IPS-11a (cell line): ENCODE data around the gene METTL21C.

Source experiments
- H3K4me3 ChIP-seq: one replicate; pipeline ENCODE4 v1.5.1; 2013; ENCODE audit warnings: low read depth, low read length, control low read depth

The METTL21C gene

DNA sequence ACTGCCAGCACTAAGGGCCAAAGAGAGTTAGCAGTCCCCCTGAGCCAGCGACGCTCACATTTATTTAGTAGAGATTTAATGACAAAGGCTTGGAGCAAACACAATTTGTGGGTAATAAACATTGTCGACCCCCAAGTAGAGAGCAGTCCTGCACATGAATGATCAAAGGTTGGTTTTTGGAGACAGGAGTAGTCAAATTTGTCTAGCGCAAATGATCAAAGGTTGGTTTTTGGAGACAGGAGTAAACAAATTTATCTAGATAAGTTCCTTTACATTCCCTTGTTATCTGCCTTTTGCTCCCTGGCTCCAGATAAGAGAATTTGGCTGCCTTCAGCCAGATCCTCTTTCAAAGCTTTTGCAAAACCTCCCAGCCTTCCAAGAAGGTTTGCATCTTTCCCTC lies 26.9 kb downstream of the METTL21C start:
- H3K4me3 ChIP-seq = no peak overlapping the region

- no peak overlapping the region for H3K4me3 ChIP-seq
These were observed 27.8 kb downstream of the METTL21C start for GRCh38 chr13:102667023-102667422.

DNA sequence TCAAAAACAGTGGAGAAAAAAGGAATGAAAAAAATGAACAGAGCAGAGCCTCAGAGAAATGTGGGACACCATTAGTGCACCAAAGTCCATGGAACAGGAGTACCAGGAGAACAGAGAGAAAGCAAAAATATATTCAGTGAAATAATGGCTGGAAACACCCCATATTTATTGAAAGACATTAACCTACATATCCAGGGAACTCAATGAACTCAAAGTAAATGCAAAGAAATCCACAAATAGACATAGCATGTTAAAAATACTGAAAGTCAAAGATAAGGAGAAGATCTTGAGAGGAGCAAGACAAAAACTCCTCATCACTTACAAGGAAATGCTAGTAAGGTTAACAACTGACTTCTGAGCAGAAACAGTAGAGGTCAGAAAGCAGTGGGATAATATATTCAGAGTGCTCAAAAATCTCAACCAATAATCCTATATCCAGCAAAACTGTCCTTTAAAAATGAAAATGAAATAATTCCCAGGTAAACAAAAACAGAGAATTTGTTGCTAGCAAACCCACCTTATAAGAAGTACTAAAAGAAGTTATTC lies 35.6 kb downstream of the METTL21C start:
- H3K4me3 ChIP-seq = no peak overlapping the region

GRCh38 chr13:102658660-102659059 lies 36.2 kb downstream of the METTL21C start:
- no peak overlapping the region for H3K4me3 ChIP-seq

DNA sequence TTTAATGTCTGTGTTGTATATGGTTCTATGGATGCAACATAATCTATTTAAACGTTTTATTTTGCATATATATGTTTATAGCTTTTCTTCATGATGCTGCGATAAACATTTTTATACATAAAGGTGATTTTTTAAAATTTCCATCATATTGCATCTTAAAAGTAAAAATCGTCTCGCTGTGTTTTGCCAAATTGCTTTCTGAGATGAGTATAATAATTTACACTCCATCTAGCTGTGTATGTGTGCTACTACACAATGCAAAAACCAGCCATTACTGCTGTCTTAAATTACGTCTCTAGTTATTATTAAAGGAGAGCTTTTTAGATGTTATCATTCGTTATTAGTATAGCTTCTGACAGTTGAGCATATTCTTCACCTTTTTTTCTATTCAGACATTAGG lies 37.2 kb downstream of the METTL21C start:
- no peak overlapping the region for H3K4me3 ChIP-seq

- no peak overlapping the region for H3K4me3 ChIP-seq
These were observed 40.1 kb downstream of the METTL21C start for GRCh38 chr13:102654756-102655155.

- H3K4me3 ChIP-seq = no peak overlapping the region
These were observed 43.0 kb downstream of the METTL21C start for GRCh38 chr13:102651892-102652291.

DNA sequence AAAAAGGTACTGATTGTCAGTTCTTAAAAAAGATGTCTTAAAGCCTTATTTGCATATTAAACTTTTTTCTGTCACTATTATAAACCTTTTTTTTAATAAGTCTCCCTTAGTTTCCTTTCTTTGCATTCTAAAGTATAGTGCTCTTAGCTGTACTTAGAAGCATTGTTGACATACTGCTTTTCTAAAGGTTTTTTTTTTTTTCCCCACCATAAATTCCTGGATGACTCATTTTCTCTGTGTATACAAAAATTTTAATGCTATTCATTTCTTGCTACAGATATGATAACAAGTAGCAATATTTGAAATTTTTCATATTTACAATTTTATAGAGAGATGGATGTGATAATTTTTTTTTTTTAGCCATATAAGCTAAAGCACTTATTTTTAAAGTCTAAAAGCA lies 43.5 kb downstream of the METTL21C start:
- H3K4me3 ChIP-seq = no peak overlapping the region

GRCh38 chr13:102650444-102650843 lies 44.4 kb downstream of the METTL21C start:
- no peak overlapping the region for H3K4me3 ChIP-seq

DNA sequence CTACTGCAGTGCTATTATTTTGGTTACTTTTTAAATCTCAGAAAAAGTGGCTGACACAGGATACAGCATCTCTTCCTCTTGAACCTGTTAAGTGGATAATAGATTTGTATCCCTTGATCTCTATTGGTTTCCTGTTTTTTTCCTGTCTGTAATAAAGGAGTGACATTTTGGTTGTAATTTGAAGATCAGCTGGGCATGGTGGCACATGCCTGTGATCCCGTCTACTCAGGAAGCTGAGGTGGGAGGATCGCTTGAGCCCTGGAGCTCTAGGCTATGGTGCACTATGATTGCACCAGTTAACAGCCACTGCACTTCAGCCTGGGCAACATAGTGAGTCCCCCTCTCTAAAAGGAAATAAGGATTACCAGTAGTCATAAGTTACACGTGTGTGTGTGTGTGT lies 46.8 kb downstream of the METTL21C start:
- H3K4me3 ChIP-seq = no peak overlapping the region

- H3K4me3 ChIP-seq = no peak overlapping the region
These were observed 49.1 kb downstream of the METTL21C start for GRCh38 chr13:102645701-102646100.

GRCh38 chr13:102643656-102644055 lies 51.2 kb downstream of the METTL21C start:
- no peak overlapping the region for H3K4me3 ChIP-seq

DNA sequence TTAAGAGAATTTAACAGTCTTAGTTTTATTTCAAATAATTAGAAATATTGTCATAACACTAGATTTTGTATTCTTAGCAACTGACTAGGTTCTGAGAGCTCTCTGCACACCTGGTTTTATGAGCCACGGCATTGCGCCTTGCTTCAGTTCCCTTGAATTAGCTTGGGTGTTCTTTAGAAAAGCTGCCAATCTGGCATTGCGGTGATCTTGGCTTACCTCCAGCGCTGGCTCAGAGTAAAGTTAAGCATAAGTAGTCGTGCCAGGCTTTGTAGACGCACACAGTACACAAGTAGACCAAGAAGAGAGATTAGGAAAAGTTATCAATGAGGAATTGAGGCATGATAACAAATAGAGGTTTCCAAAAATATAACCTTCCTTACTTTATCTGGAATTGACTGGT lies 52.4 kb downstream of the METTL21C start:
- H3K4me3 ChIP-seq = no peak overlapping the region

DNA sequence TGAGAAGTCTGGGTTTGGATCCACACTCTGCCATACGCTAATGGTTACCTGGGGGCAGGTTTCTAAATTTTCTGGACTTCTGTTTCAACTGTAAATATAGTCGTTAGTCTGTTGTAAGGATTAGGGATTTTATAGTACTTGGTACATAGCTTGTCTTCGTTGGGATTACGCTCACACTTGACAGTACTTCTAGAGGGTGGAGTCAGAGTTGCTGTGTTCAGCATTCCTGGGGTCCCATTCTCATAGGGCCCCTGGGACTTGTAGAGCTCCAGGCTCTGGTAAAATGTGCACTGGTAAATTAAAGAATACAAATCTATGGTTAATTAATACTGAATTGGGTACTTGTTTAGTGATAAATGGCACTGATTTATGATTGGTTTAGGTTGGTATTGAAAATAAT lies 52.8 kb downstream of the METTL21C start:
- H3K4me3 ChIP-seq = no peak overlapping the region

DNA sequence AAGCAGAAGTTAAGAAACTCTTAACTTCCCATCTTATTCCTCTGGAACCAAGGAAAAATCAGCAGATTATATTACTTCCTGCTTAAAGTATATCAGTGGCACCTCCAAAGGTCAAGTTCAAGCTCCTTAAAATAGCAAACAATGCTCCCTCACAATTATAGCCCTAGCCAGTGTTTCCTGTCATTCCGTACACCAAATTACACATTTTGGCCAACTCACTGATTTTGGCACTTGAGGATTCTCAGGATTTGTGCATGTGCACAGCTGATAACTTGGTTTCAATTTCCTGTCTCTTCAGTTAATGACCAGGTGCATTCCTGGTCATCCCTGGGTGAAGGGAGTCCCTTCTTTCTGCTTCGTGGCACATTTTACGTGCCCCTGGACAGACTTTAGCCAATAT lies 56.1 kb downstream of the METTL21C start:
- H3K4me3 ChIP-seq = no peak overlapping the region
